ENCODE measurements around the gene ZNF33A.

DNA sequence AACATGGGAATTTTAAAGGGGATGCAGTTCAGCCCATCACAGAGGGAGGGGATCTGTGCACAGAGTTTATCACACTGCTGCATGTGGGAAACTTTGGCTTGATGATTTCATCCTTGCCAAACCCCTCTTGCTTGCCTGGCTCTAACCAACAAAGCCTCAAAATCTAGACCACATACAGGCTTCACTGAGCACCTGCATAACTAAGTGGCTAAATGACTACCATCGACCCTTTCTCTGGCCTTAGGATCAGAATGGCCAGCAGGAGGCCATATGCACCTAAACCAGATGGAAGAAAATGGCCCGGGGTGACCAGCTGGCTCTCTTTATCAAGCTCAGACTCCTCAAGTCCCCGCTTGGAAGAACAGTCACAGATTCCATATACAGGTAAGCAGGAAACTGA is 18.4 kb upstream of the ZNF33A start:
- no peak for TF ChIP-seq POLR2A (IDR thresholded peaks at IDR 0.05; ENCODE audit: low read length)
- no peak for TF ChIP-seq GATA1 (IDR thresholded peaks at IDR 0.05; ENCODE audit: low read depth, low read length)
